GM13977 (cell line): ENCODE data around the gene PTPRK.

Experiments used
- DNase-seq: peaks from one replicate; pipeline ENCODE4 v3.0.0; 2012; ENCODE audit warnings: low spot score
- CTCF ChIP-seq: IDR thresholded peaks from 2 replicates; pipeline ENCODE4 v1.5.1; 2012; ENCODE audit warnings: mild to moderate bottlenecking, control low read depth; ENCODE audit not compliant: insufficient read depth; ENCODE audit errors: extremely low read depth, missing control alignments
- in situ Hi-C: fragments of 300-500 bp; cut with MboI; formaldehyde crosslinking; loops from one replicate; pipeline ENCODE4 v1.12.0; 2022; ENCODE audit warnings: low sequenced_read_pairs, low pct_unique_long_range_greater_than_20kb, mixed read lengths, inconsistent platforms; ENCODE audit not compliant: unreplicated experiment

Gene PTPRK

GRCh38 chr6:127956260-127956888 lies 564.0 kb downstream of the PTPRK start:
- in situ Hi-C loops: no loop called here
- no peak for TF ChIP-seq CTCF
- DNase-seq: no peak

GRCh38 chr6:127954082-127954481 lies 566.3 kb downstream of the PTPRK start:
- in situ Hi-C loops: no loop called here
- no peak for DNase-seq
- TF ChIP-seq CTCF: no peak

GRCh38 chr6:127952831-127953230 lies 567.6 kb downstream of the PTPRK start:
- in situ Hi-C loops: no loop called here
- no peak for TF ChIP-seq CTCF
- no peak for DNase-seq

GRCh38 chr6:127952176-127952575 lies 568.2 kb downstream of the PTPRK start:
- DNase-seq: no peak
- no peak for TF ChIP-seq CTCF
- in situ Hi-C loops: no loop called here

- in situ Hi-C loops: no loop called here
- no peak for DNase-seq
- TF ChIP-seq CTCF: no peak
Observed at GRCh38 chr6:127951172-127951917, 569.1 kb downstream of the PTPRK start.

GRCh38 chr6:127950566-127951145 lies 569.7 kb downstream of the PTPRK start:
- in situ Hi-C loops: no loop called here
- TF ChIP-seq CTCF: no peak
- no peak for DNase-seq
